ENCODE measurements around the gene ADAMTSL1.

The ADAMTSL1 gene

DNA sequence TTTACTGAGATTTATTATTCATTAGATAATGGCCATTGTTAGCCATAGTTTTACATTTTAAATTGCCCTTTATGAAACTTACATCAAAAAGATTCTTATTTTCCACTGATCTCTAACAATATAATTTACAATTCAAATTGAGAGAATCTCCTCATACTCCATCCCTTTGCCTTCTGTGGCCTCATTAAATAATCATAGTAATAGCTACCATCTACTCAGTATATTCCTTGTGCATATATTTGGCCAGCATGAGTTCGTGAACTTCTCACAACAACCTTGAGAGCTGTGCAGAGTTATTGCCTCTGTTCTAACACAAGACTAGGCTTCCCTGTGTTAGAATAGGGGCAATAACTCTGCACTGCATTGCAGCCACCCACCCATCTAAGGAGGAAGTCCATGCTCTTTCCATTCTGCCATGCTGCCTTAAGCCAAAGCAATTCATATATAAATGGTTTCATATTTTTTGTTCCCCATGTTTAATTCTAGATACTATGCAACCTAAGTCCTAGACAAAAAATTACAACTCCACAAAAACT lies 99.1 kb downstream of the ADAMTSL1 start:
- TF ChIP-seq, protein P1, sequence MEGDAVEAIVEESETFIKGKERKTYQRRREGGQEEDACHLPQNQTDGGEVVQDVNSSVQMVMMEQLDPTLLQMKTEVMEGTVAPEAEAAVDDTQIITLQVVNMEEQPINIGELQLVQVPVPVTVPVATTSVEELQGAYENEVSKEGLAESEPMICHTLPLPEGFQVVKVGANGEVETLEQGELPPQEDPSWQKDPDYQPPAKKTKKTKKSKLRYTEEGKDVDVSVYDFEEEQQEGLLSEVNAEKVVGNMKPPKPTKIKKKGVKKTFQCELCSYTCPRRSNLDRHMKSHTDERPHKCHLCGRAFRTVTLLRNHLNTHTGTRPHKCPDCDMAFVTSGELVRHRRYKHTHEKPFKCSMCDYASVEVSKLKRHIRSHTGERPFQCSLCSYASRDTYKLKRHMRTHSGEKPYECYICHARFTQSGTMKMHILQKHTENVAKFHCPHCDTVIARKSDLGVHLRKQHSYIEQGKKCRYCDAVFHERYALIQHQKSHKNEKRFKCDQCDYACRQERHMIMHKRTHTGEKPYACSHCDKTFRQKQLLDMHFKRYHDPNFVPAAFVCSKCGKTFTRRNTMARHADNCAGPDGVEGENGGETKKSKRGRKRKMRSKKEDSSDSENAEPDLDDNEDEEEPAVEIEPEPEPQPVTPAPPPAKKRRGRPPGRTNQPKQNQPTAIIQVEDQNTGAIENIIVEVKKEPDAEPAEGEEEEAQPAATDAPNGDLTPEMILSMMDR (IDR thresholded peaks at IDR 0.05; ENCODE audit: control insufficient read depth, extremely low read depth, insufficient read depth), result no peak
- no peak for DNase-seq (ENCODE audit: low read depth)
- no peak overlapping the region for H3K4me3 ChIP-seq (ENCODE audit: low read depth, low read length)

DNA sequence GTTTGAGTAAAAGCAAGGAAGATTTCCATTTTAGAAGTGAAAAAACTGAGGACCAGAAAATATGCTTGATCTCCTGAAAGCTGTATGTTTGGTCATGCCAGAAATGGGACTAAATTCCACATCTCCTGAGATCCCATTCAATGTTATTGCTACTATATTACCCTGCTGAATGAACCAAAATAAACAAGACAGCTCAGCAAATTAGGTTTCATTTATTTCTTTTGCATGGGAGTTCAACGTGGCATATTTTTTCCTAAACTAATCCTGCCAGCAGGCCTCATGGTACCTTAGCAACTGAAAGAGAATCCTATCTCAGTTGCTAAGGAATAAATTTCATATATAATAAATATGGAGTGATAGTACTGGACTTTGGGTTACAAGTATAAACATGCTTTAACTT lies 101.7 kb downstream of the ADAMTSL1 start:
- DNase-seq (ENCODE audit: low read depth), result no peak
- H3K4me3 ChIP-seq (ENCODE audit: low read depth, low read length), result no peak overlapping the region
- TF ChIP-seq, protein P1 (IDR thresholded peaks at IDR 0.05; ENCODE audit: control insufficient read depth, extremely low read depth, insufficient read depth), result no peak

DNA sequence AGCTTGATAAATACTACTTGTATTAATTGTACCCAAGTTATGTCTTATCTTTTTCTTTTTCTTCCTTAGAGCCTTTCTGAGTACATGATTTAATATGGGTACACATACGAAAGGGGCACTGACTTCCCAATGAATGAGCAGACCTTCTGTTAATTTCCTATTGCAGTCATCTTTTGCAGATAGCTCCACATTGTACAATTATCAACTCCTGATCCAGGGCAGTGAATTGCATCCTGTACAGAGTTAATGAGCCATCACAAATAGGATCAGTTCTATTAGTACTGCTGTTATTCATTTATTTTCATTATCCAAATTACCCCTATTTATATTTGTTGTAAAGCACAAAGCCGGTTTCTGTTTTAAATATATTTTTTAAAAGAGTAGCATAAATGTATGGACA lies 105.6 kb downstream of the ADAMTSL1 start:
- DNase-seq (ENCODE audit: low read depth), result no peak
- TF ChIP-seq, protein P1 (IDR thresholded peaks at IDR 0.05; ENCODE audit: control insufficient read depth, extremely low read depth, insufficient read depth), result no peak
- H3K4me3 ChIP-seq (ENCODE audit: low read depth, low read length), result no peak overlapping the region

DNA sequence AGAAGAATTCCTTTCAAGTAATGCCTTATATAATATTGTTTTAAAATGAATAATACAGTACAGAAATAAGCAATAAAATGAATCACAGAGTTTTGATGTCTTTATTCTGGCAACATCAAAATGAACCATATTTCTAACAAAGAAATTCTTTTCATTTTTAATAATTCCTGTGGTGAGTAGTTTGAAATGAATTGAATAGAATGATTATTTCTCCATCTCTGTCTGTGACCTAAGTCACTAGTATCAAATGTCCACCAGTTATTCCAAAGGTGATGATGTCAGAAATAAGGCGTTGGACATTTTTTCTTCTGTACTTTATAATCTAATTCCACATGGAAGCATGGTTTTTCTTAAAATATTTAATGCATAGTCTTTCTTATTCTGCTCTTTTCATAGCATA lies 106.2 kb downstream of the ADAMTSL1 start:
- no peak overlapping the region for H3K4me3 ChIP-seq (ENCODE audit: low read depth, low read length)
- no peak for DNase-seq (ENCODE audit: low read depth)
- TF ChIP-seq, protein P1 (IDR thresholded peaks at IDR 0.05; ENCODE audit: control insufficient read depth, extremely low read depth, insufficient read depth), result no peak

DNA sequence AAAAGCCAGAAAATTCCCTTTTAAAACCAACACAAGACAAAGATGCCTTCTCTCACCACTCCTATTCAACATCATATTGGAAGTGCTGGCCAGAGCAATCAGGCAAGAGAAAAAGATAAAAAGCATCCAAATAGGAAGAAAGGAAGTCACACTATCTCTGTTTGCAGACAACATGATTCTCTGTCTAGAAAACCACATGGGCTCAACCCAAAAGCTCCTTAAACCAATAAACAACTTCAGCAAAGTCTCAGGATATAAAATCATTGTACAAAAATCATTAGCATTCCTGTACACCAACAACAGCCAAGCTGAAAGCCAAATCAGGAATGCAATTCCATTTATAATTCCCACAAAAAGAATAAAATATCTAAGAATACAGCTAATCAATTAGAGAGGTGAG lies 112.0 kb downstream of the ADAMTSL1 start:
- TF ChIP-seq, protein P1 (IDR thresholded peaks at IDR 0.05; ENCODE audit: control insufficient read depth, extremely low read depth, insufficient read depth), result no peak
- no peak overlapping the region for H3K4me3 ChIP-seq (ENCODE audit: low read depth, low read length)
- DNase-seq (ENCODE audit: low read depth), result no peak

DNA sequence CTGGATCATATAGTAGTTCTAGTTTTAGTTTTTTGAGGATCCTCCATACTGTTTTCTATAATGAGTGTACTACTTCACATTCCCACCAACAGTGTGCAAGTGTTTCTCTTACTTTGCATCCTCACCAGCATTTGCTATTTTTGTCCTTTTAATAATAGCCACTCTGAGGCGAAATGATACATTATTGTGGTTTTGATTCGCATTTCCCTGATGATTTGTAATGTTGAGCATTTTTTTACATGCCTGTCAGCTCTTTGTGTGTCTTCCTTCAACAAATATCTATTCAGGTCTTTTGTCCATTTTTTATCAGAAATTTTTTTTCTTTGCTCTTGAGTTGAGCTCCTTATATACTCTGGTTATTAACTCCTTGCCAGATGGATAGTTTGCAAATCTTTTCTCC lies 114.0 kb downstream of the ADAMTSL1 start:
- H3K4me3 ChIP-seq (ENCODE audit: low read depth, low read length), result no peak overlapping the region
- DNase-seq (ENCODE audit: low read depth), result no peak
- TF ChIP-seq, protein P1 (IDR thresholded peaks at IDR 0.05; ENCODE audit: control insufficient read depth, extremely low read depth, insufficient read depth), result no peak

DNA sequence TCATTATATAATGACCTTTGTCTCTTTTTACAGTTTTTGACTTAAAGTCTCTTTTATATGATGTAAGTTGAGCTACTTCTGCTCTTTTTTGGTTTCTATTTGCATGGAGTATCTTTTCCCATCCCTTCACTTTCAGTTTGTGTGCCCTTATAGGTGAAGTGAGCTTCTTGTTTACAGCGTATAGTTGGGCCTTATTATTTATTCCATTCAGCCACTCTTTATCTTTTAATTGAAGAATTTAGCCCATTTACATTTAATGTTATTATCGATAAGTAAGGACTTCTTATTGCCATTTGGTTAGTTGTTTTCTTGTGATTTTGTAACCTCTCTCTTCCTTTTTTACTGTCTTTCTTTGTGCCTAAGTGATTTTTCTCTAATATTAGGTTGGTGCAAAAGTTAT lies 117.3 kb downstream of the ADAMTSL1 start:
- TF ChIP-seq, protein P1 (IDR thresholded peaks at IDR 0.05; ENCODE audit: control insufficient read depth, extremely low read depth, insufficient read depth), result no peak
- H3K4me3 ChIP-seq (ENCODE audit: low read depth, low read length), result no peak overlapping the region

More for the DNA sequence above, 117.3 kb downstream of the ADAMTSL1 start:
- no peak for DNase-seq (ENCODE audit: low read depth)
